GM21825 (cell line): ENCODE data around the gene DENND4C.
"Not testable (repeated sequence)": the region's sequence is repeated elsewhere in the genome, so short reads cannot be mapped to it uniquely, and the experiment has no call there.

ENCODE experiments used
- ATAC-seq: cut with Tn5 transposase; IDR thresholded peaks from one replicate; pipeline ENCODE4 v1.9.1; 2021; ENCODE audit warnings: mild to moderate bottlenecking, moderate library complexity; ENCODE audit not compliant: unreplicated experiment

Gene DENND4C

GRCh38 chr9:19265602-19266001 is 35.1 kb downstream of the DENND4C start:
- ATAC-seq: not testable (repeated sequence)

- ATAC-seq: not testable (repeated sequence)
These were observed 36.4 kb downstream of the DENND4C start for GRCh38 chr9:19266778-19267384.

- no peak for ATAC-seq
These were observed 39.1 kb downstream of the DENND4C start for GRCh38 chr9:19269582-19269981.

- no peak for ATAC-seq
These were observed 40.0 kb downstream of the DENND4C start for GRCh38 chr9:19270421-19270949.

- no peak for ATAC-seq
These were observed 40.6 kb downstream of the DENND4C start for GRCh38 chr9:19271081-19271480.

- no peak for ATAC-seq
These were observed 51.3 kb downstream of the DENND4C start for GRCh38 chr9:19281801-19282200.

- no peak for ATAC-seq
These were observed 52.7 kb downstream of the DENND4C start for GRCh38 chr9:19283072-19283710.

- ATAC-seq: no peak
These were observed 54.2 kb downstream of the DENND4C start for GRCh38 chr9:19284729-19285128.

GRCh38 chr9:19286634-19287188 is 56.2 kb downstream of the DENND4C start:
- no peak for ATAC-seq

GRCh38 chr9:19288081-19288480 is 57.6 kb downstream of the DENND4C start:
- no peak for ATAC-seq

GRCh38 chr9:19290103-19290502 is 59.6 kb downstream of the DENND4C start:
- ATAC-seq: no peak

GRCh38 chr9:19294219-19294618 is 63.7 kb downstream of the DENND4C start:
- no peak for ATAC-seq

GRCh38 chr9:19298436-19299000 is 68.0 kb downstream of the DENND4C start:
- ATAC-seq: no peak

GRCh38 chr9:19303216-19303615 is 72.7 kb downstream of the DENND4C start:
- ATAC-seq: no peak

GRCh38 chr9:19306568-19306967 is 76.1 kb downstream of the DENND4C start:
- ATAC-seq: no peak

- ATAC-seq: no peak
These were observed 79.8 kb downstream of the DENND4C start for GRCh38 chr9:19310246-19310645.

GRCh38 chr9:19313573-19313972 is 83.1 kb downstream of the DENND4C start:
- ATAC-seq: no peak

GRCh38 chr9:19320495-19320894 is 90.0 kb downstream of the DENND4C start:
- ATAC-seq: no peak

- no peak for ATAC-seq
These were observed 101.4 kb downstream of the DENND4C start for GRCh38 chr9:19331877-19332276.

- ATAC-seq: no peak
These were observed 105.7 kb downstream of the DENND4C start for GRCh38 chr9:19336166-19336565.

GRCh38 chr9:19342947-19343346 is 112.5 kb downstream of the DENND4C start:
- ATAC-seq: no peak

GRCh38 chr9:19358701-19359100 is 128.2 kb downstream of the DENND4C start:
- no peak for ATAC-seq
